GM10266 (cell line): ENCODE results near the gene TEX13A.
"Not testable (repeated sequence)": the region's sequence is repeated elsewhere in the genome, so short reads cannot be mapped to it uniquely, and the experiment has no call there.

ENCODE experiments used
- DNase-seq: peaks from one replicate; pipeline ENCODE4 v3.0.0; 2012; ENCODE audit errors: extremely low spot score
- CTCF ChIP-seq: IDR thresholded peaks from 2 replicates; pipeline ENCODE4 v1.5.1; 2012; ENCODE audit warnings: mild to moderate bottlenecking, low read depth; ENCODE audit not compliant: control insufficient read depth, insufficient read depth; ENCODE audit errors: missing control alignments

TEX13A gene

GRCh38 chrX:105260291-105261043, 40.0 kb upstream of the TEX13A start:
- TF ChIP-seq CTCF, result no peak
- no peak for DNase-seq

- TF ChIP-seq CTCF, result no peak
- no peak for DNase-seq
These were observed 20.6 kb upstream of the TEX13A start for GRCh38 chrX:105241056-105241455.

- not testable (repeated sequence) for DNase-seq
These were observed 16.9 kb upstream of the TEX13A start for GRCh38 chrX:105237407-105237806.

GRCh38 chrX:105229146-105229545, 8.7 kb upstream of the TEX13A start:
- no peak for DNase-seq
- TF ChIP-seq CTCF, result no peak

GRCh38 chrX:105228602-105229001, 8.1 kb upstream of the TEX13A start:
- no peak for DNase-seq
- no peak for TF ChIP-seq CTCF

GRCh38 chrX:105226499-105226898, 6.0 kb upstream of the TEX13A start:
- no peak for DNase-seq
- no peak for TF ChIP-seq CTCF

- TF ChIP-seq CTCF, result no peak
- no peak for DNase-seq
These were observed 880 bp upstream of the TEX13A start for GRCh38 chrX:105221374-105221773.
